Tibial nerve (tissue), 4 donors: Measurements from ENCODE around the gene MRPL4. TPM values are rescaled to one million over a fixed set of nuclear protein-coding genes. Genes with fewer than 3 reads are reported as not detected.

Source experiments
- DNase-seq, 2 donors: peaks; one replicate each; pipeline ENCODE4 v3.0.0-alpha.2; 2019; ENCODE audit warnings: low spot score in 2 of 2
- H3K27ac ChIP-seq, 4 donors: fragments of 200-600 bp; sonication (generic) in 3 of 4; one replicate each; pipeline ENCODE4 v1.5.1; 2017 to 2019; ENCODE audit warnings: mild to moderate bottlenecking in 1 of 4
- H3K27me3 ChIP-seq, 2 donors: fragments of 200-600 bp; sonication (generic) in 1 of 2; one replicate each; pipeline versions ENCODE4 v1.5.1 to v1.6.0; 2017 to 2019
- H3K36me3 ChIP-seq, 3 donors: fragments of 200-600 bp; sonication (generic); one replicate each; pipeline ENCODE4 v1.5.1; 2018 to 2019
- H3K4me1 ChIP-seq, 4 donors: fragments of 200-600 bp; sonication (generic) in 3 of 4; one replicate each; pipeline ENCODE4 v1.5.1; 2017 to 2019
- H3K4me3 ChIP-seq, 4 donors: fragments of 200-600 bp; sonication (generic) in 3 of 4; one replicate each; pipeline ENCODE4 v1.5.1; 2017 to 2019; ENCODE audit warnings: mild to moderate bottlenecking in 1 of 4, moderate library complexity in 1 of 4
- H3K9me3 ChIP-seq, 4 donors: fragments of 200-600 bp; sonication (generic) in 3 of 4; one replicate each; pipeline ENCODE4 v1.5.1; 2017 to 2019
- EP300 ChIP-seq, 2 donors: sonication (generic); formaldehyde crosslinking; IDR thresholded peaks; one replicate each; pipeline ENCODE4 v1.6.1; 2017; ENCODE audit warnings: antibody characterized with exemption in 2 of 2, mild to moderate bottlenecking in 1 of 2
- POLR2A ChIP-seq, 2 donors: fragments of 450-650 bp; IDR thresholded peaks; one replicate each; pipeline ENCODE4 v1.6.1; 2017; ENCODE audit warnings: antibody characterized with exemption in 2 of 2, mild to moderate bottlenecking in 2 of 2, moderate library complexity in 2 of 2
- WGBS, 2 donors: methylation state at CpG; one replicate each; pipeline ENCODE4 v1.1.5; 2018; 5-methylcytosine and 5-hydroxymethylcytosine counted together
- total RNA-seq, 4 donors: library from RNA; depleted of rRNA; stranded (reverse); fragments of >200 nt; gene quantifications; one replicate each; pipeline ENCODE4 v1.1.0, GENCODE V29; 2016
- TF ChIP-seq, protein P1 (sequence below), 5 experiments: fragments of 200-600 bp in 3 of 5; fragments of 450-650 bp in 2 of 5; sonication (generic) in 3 of 5; IDR thresholded peaks; one replicate each; pipeline ENCODE4 v1.5.1; 2016 to 2019; ENCODE audit warnings: antibody characterized with exemption in 5 of 5, mild to moderate bottlenecking in 3 of 5, moderate library complexity in 2 of 5

The MRPL4 gene
- total RNA-seq, 4 donors from 2014 or later, result 37.9 to 83.1 (median 47.8) TPM

DNA sequence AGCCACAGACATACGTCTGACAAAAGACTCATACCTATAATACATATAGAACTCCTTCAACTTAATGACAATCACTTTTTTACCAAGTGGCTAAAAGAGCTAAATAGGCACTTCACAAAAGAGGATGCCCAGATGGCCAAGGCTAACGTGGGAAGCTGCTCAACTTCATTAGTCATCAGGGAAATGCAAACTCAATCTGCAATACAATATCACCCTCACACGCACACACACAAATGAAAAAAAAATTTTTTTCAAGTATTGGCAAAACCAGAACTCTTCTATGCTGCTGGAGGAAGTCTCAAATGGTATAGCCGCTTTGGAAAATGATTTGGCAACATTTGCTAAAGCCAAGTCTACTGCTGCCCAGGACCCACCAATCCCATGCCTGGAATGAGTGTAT lies 42.7 kb upstream of the MRPL4 start:
- Histone ChIP-seq H3K36me3 (peaks cover 0 to 3% (median 0%) of the 10 kb centered on the region in 3 donors), H3K4me3 (no peak overlapping the region), H3K27ac (no peak overlapping the region), H3K27me3 (no peaks in the 10 kb centered on the region), H3K9me3 (no peaks in the 10 kb centered on the region), H3K4me1 (no peaks in the 10 kb centered on the region)
- no peak for DNase-seq
- 51 to 64% methylated on average over 4 of the region's 4 CpGs for WGBS, 2 donors
- no peak for TF ChIP-seq POLR2A (IDR thresholded peaks at IDR 0.05)

DNA sequence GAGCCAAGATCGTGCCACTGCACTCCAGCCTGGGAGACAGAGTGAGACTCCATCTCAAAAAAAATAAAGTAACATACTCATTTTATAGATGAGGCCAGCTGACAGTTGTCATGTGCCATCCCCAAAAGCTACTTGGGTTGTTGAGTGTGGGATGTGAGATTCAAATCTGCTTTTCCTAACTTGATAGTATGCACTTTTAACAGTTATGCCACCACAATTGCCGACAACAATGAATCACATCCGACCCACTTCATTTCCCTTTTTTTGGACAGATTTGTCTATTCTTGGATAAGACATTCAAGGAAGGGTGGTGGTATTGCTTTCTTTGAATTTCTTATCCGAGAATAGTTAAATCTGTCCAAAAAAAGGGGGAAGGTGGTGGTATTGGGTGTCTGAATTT lies 41.0 kb upstream of the MRPL4 start:
- no peak overlapping the region for H3K27ac ChIP-seq
- TF ChIP-seq POLR2A (IDR thresholded peaks at IDR 0.05) (no peak), EP300 (IDR thresholded peaks at IDR 0.05) (no peak)
- TF ChIP-seq, protein P1, sequence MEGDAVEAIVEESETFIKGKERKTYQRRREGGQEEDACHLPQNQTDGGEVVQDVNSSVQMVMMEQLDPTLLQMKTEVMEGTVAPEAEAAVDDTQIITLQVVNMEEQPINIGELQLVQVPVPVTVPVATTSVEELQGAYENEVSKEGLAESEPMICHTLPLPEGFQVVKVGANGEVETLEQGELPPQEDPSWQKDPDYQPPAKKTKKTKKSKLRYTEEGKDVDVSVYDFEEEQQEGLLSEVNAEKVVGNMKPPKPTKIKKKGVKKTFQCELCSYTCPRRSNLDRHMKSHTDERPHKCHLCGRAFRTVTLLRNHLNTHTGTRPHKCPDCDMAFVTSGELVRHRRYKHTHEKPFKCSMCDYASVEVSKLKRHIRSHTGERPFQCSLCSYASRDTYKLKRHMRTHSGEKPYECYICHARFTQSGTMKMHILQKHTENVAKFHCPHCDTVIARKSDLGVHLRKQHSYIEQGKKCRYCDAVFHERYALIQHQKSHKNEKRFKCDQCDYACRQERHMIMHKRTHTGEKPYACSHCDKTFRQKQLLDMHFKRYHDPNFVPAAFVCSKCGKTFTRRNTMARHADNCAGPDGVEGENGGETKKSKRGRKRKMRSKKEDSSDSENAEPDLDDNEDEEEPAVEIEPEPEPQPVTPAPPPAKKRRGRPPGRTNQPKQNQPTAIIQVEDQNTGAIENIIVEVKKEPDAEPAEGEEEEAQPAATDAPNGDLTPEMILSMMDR (IDR thresholded peaks at IDR 0.05), result no peak
- no peaks in the 10 kb centered on the region for H3K9me3 ChIP-seq
- H3K27me3 ChIP-seq, result no peaks in the 10 kb centered on the region
- WGBS, 2 donors, result 87 to 88% methylated on average over 4 of the region's 4 CpGs
- DNase-seq, result no peak
- peaks cover 0 to 10% (median 0%) of the 10 kb centered on the region in 3 donors for H3K36me3 ChIP-seq
- no peaks in the 10 kb centered on the region for H3K4me1 ChIP-seq
- H3K4me3 ChIP-seq, result no peak overlapping the region

DNA sequence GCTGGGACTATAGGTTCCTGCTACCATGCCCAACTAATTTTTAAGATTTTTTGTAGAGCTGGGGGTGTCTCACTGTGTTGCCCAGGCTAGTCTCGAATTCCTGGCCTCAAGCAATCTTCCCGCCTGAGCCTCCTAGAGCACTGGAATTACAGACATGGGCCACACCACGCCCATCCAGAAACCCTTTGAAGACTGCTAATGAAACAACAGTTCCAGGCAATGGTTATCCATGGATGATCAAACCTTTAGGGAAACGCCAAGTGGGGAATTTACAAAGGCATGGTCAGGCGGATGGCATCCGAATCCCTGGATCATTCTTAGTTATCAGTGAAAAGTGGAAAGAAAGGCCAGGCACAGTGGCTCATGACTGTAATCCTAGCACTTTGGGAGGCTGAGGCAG lies 40.3 kb upstream of the MRPL4 start:
- 93 to 94% methylated on average over 6 of the region's 6 CpGs for WGBS, 2 donors
- TF ChIP-seq, protein P1 (IDR thresholded peaks at IDR 0.05), result no peak
- TF ChIP-seq POLR2A (IDR thresholded peaks at IDR 0.05) (no peak), EP300 (IDR thresholded peaks at IDR 0.05) (no peak)
- H3K9me3 ChIP-seq, result no peaks in the 10 kb centered on the region

DNA sequence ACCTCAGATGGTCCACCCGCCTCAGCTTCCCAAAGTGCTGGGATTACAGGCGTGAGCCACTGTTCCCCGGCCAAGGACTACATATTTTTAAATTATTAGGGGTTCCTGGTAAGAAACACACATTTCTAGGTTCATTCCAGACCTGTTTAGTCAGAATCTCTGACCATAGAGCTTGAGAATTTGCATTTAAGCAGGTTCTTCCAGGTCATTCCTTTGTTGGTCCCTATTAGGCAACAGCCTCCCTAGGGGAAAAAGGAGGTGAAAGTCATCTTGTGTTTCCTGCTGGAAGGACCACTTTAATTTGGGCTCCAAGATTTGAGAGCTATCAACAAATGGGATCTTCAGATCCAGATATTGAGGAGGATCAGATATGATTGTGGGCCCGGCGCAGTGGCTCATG lies 37.2 kb upstream of the MRPL4 start:
- TF ChIP-seq EP300 (IDR thresholded peaks at IDR 0.05), result no peak
- no peak for TF ChIP-seq POLR2A (IDR thresholded peaks at IDR 0.05)
- TF ChIP-seq, protein P1 (IDR thresholded peaks at IDR 0.05), result no peak
- H3K36me3 ChIP-seq, result peaks cover 0 to 26% (median 0%) of the 10 kb centered on the region in 3 donors
- 83 to 95% methylated on average over 5 of the region's 5 CpGs for WGBS, 2 donors
- H3K9me3 ChIP-seq, result no peaks in the 10 kb centered on the region
- no peak overlapping the region for H3K27ac ChIP-seq
- no peak for DNase-seq
- peaks cover 0 to 2% (median 0%) of the 10 kb centered on the region in 4 donors for H3K4me1 ChIP-seq
- no peak overlapping the region for H3K4me3 ChIP-seq
- H3K27me3 ChIP-seq, result no peaks in the 10 kb centered on the region

More for the DNA sequence above, 40.3 kb upstream of the MRPL4 start:
- H3K4me1 ChIP-seq, result no peaks in the 10 kb centered on the region
- DNase-seq, result no peak
- H3K27me3 ChIP-seq, result no peaks in the 10 kb centered on the region
- H3K27ac ChIP-seq, result no peak overlapping the region
- no peak overlapping the region for H3K4me3 ChIP-seq
- H3K36me3 ChIP-seq, result peaks cover 0 to 11% (median 0%) of the 10 kb centered on the region in 3 donors

DNA sequence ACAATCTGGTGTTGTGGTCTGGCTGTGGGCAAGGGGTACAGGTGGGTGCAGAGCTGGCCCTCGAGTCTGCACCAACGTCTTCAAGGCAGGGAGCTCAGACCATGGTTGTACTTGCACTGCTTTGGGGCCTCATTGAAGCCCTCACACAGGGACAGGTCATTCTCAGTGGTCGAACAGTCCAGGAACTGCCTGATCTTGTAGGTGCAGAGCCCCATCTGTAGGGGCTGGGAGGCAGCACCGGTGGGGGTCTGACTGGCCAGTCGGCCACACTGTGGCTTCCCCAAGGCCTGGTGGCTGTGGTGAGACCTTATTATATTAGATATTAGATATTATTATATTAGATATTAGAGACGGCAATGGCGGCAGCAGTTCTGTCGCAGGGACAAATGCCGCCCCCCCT lies 34.9 kb upstream of the MRPL4 start:
- no peaks in the 10 kb centered on the region for H3K9me3 ChIP-seq
- no peak for DNase-seq
- peaks cover 0 to 10% (median 0%) of the 10 kb centered on the region in 4 donors for H3K4me1 ChIP-seq
- H3K27me3 ChIP-seq, result no peaks in the 10 kb centered on the region
- peaks cover 0 to 35% (median 0%) of the 10 kb centered on the region in 3 donors for H3K36me3 ChIP-seq
- no peak for TF ChIP-seq EP300 (IDR thresholded peaks at IDR 0.05)
- TF ChIP-seq POLR2A (IDR thresholded peaks at IDR 0.05), result no peak
- TF ChIP-seq, protein P1 (IDR thresholded peaks at IDR 0.05), result no peak
- no peak overlapping the region for H3K27ac ChIP-seq
- WGBS, 2 donors, result 90 to 92% methylated on average over 9 of the region's 9 CpGs
- no peak overlapping the region for H3K4me3 ChIP-seq

DNA sequence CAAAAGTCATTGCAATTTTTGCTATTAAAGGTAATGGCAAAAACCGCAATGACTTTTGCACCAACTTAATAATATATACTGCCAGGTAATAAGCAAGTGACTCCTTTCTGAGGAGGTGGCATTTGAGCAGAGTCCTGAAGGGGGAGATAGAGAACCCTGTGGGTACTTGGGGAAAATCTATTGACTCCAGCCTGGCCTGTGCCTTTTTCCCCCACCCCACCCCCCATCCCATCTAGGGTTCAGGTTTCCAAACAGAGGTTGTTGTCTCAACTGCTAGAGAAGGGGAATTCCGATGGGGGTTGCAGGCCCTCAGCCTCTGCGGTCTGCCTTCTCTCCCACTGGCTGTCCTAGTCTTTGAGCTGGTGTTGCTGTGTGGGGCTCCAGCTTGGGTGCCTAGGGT lies 32.3 kb upstream of the MRPL4 start:
- Histone ChIP-seq H3K9me3 (no peaks in the 10 kb centered on the region), H3K27me3 (no peaks in the 10 kb centered on the region), H3K36me3 (peaks cover 0 to 59% (median 0%) of the 10 kb centered on the region in 3 donors), H3K27ac (peak overlapping the region in 1 of 4 donors; percentile 60), H3K4me1 (peaks cover 0 to 16% (median 0%) of the 10 kb centered on the region in 4 donors), H3K4me3 (no peak overlapping the region)
- 19 to 39% methylated on average over 3 of the region's 3 CpGs for WGBS, 2 donors
- no peak for TF ChIP-seq POLR2A (IDR thresholded peaks at IDR 0.05)
- TF ChIP-seq, protein P1 (IDR thresholded peaks at IDR 0.05), result peak in 1 of 5 experiments; percentile 19
- no peak for DNase-seq
